Keratinocyte (primary cell): Measurements from ENCODE around the gene DST.

Experiments
- EZH2 ChIP-seq: IDR thresholded peaks from one replicate; pipeline ENCODE4 v1.6.1; 2012; ENCODE audit warnings: inconsistent platforms, mild to moderate bottlenecking, low read length, moderate library complexity
- TF ChIP-seq, protein P1 (sequence below), 3 experiments: IDR thresholded peaks in 1 of 3; conservative IDR thresholded peaks in 1 of 3; optimal IDR thresholded peaks in 1 of 3; 2 replicates in 2 of 3; 3 replicates in 1 of 3; pipeline versions ENCODE3 to v1.5.1; 2011; ENCODE audit warnings: low read length in 3 of 3, mild to moderate bottlenecking in 3 of 3, moderate library complexity in 2 of 3, control low read depth in 1 of 3, inconsistent platforms in 1 of 3; ENCODE audit not compliant: insufficient read depth in 2 of 3; ENCODE audit errors: extremely low read depth in 1 of 3

DNA sequence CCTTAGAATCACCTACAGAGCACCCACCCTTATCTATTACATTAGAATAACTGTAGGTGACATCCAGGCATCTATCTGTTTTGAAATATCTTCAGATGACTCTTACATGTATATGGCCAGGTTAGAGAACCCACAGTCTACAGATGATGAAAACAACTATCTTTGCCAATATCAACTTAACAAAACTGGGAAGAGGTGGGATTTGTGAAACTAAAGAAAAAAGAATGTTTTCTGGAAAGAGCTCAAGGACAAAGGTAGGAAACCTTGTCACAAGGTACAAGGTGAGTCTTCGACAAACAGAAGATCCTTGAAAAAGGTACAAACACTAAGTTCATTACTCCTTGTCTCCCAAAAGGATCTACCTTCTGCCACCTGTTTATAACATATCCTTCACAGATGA lies 47.0 kb upstream of the DST start:
- no peak for TF ChIP-seq EZH2
- TF ChIP-seq, protein P1, sequence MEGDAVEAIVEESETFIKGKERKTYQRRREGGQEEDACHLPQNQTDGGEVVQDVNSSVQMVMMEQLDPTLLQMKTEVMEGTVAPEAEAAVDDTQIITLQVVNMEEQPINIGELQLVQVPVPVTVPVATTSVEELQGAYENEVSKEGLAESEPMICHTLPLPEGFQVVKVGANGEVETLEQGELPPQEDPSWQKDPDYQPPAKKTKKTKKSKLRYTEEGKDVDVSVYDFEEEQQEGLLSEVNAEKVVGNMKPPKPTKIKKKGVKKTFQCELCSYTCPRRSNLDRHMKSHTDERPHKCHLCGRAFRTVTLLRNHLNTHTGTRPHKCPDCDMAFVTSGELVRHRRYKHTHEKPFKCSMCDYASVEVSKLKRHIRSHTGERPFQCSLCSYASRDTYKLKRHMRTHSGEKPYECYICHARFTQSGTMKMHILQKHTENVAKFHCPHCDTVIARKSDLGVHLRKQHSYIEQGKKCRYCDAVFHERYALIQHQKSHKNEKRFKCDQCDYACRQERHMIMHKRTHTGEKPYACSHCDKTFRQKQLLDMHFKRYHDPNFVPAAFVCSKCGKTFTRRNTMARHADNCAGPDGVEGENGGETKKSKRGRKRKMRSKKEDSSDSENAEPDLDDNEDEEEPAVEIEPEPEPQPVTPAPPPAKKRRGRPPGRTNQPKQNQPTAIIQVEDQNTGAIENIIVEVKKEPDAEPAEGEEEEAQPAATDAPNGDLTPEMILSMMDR (optimal IDR thresholded peaks at IDR 0.05 in 1 of 3, IDR thresholded peaks at IDR 0.05 in 1 of 3, conservative IDR thresholded peaks at IDR 0.05 in 1 of 3; ENCODE audit: extremely low read depth in 1 of 3, insufficient read depth in 2 of 3, low read length in 3 of 3): no peak
